ENCODE measurements around the gene SLC6A5. TPM values are rescaled to one million over a fixed set of nuclear protein-coding genes. Genes with fewer than 3 reads are reported as not detected.

The SLC6A5 gene
- total RNA-seq, 2 experiments from 2014 or later = not detected

DNA sequence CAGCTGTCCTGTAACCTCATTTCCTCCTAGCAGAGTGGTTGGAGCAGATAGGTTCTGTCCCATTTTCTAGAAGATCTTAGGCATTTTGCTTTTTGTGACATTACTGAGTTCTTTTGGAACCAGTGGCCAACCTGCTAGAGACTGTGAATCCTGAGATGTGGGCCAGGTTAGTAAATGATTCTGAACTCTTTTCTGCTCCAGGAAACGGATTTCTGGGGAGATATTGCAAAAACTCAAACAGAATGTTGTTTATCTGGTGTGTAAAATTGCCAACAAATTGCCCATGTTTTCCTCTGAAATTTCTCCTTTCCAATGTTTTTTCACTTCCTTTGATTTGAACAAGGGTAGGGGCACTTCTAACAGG lies 32.7 kb downstream of the SLC6A5 start:
- Mint-ChIP-seq H3K4me1 (ENCODE audit: low read depth) (no peaks in the 10 kb centered on the region), H3K9me3 (ENCODE audit: insufficient read depth) (no peaks in the 10 kb centered on the region), H3K27me3 (ENCODE audit: low read depth) (no peaks in the 10 kb centered on the region), H3K4me3 (no peak overlapping the region), H3K27ac (no peak overlapping the region), H3K36me3 (ENCODE audit: low read depth) (no peaks in the 10 kb centered on the region)
- CTCF ChIA-PET = no interaction called here
- POLR2A ChIA-PET = no interaction called here
- DNase-seq (no peak), ATAC-seq (no peak)

DNA sequence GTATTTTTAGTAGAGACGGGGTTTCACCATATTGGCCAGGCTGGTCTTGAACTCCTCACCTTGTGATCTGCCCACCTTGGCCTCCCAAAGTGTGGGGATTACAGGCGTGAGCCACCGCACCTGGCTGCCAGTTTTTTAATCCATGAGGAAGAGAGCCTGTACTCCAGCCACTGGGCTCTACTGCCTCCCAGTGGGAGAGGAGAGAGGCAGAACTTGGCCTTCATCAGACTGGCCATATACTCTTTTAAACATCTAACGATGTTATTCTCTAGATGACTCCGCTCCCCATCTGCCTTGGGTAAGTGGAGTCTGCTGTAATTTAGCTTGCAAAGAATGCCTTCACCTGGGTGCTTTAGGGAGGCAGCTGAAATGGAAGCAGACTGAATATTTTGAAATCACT lies 34.6 kb downstream of the SLC6A5 start:
- Mint-ChIP-seq H3K9me3 (ENCODE audit: insufficient read depth) (no peaks in the 10 kb centered on the region), H3K4me1 (ENCODE audit: low read depth) (no peaks in the 10 kb centered on the region), H3K36me3 (ENCODE audit: low read depth) (no peaks in the 10 kb centered on the region), H3K27me3 (ENCODE audit: low read depth) (no peaks in the 10 kb centered on the region), H3K27ac (no peak overlapping the region), H3K4me3 (no peak overlapping the region)
- DNase-seq = no peak
- POLR2A ChIA-PET = no interaction called here
- CTCF ChIA-PET = no interaction called here
- no peak for ATAC-seq

DNA sequence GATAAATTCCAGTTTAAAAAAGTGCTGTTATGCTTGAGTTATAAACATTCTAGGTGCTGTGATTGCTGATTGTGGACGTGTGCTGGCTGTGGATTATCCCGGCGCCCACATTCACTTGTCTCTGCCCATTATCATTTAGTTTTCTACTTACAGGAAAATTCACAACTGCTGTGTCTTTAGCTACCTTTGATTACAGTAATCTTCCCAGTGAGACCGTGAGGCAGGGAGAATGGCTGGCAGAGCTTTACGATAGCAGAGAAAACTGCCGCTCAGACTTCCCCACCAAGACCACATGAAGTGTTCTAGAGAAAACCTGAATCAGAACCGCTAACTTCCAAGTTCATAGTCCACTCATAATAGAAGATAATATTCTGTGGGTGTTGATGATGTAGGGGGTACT lies 35.4 kb downstream of the SLC6A5 start:
- POLR2A ChIA-PET = no interaction called here
- no peak overlapping the region for H3K27ac Mint-ChIP-seq
- no peaks in the 10 kb centered on the region for H3K9me3 Mint-ChIP-seq (ENCODE audit: insufficient read depth)
- H3K4me3 Mint-ChIP-seq = no peak overlapping the region
- DNase-seq (no peak), ATAC-seq (no peak)
- CTCF ChIA-PET = no interaction called here
- H3K36me3 Mint-ChIP-seq (ENCODE audit: low read depth) = no peaks in the 10 kb centered on the region
- no peaks in the 10 kb centered on the region for H3K27me3 Mint-ChIP-seq (ENCODE audit: low read depth)
- no peaks in the 10 kb centered on the region for H3K4me1 Mint-ChIP-seq (ENCODE audit: low read depth)

DNA sequence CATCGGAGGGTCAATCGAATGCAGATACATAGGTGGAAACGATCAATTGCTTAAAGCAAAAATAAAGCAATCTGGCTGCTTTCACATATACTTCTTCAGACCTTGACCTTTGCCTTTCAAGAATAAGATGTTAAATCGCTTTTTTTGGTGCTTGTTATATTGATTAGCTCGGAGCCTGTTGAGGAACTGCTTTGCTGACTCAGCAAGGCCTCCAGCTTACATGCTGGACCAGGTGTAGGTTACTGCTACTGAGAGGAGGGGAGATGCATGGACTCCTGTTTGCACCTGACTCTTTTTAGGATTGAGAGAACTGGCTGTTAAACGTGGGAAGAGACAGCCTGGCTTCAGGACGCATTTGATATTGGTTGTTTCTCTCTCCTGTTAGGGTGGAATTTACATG lies 38.7 kb downstream of the SLC6A5 start:
- Mint-ChIP-seq H3K9me3 (ENCODE audit: insufficient read depth) (no peaks in the 10 kb centered on the region), H3K36me3 (ENCODE audit: low read depth) (no peaks in the 10 kb centered on the region), H3K27me3 (ENCODE audit: low read depth) (peaks cover 10% of the 10 kb centered on the region), H3K4me1 (ENCODE audit: low read depth) (no peaks in the 10 kb centered on the region), H3K4me3 (no peak overlapping the region), H3K27ac (no peak overlapping the region)
- CTCF ChIA-PET = interaction anchor here (2.0 kb wide), 1 partner anchor 10 kb away, joined by 9 read pairs; no protein-coding TSS in a partner anchor
- POLR2A ChIA-PET = no interaction called here
- DNase-seq (no peak), ATAC-seq (no peak)

DNA sequence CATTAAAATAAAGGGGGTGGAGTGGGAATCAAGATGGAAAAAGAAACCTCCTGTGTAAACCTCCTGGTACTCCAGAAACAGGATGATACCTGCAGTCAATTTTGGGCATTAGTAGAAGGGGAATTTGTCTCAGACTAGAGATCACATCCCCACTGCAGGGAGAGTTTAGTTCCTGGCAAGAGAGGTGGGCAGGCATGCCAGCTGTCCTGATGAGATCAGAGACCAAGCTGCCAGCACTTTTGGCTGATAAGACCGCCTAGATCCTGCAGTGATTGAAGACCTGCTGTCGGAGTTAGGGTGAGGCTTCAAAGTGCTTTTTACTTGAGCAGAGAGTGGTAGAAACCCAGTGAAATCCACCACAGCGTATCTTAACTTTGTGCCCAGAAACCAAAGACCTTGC lies 40.3 kb downstream of the SLC6A5 start:
- Mint-ChIP-seq H3K4me3 (no peak overlapping the region), H3K9me3 (ENCODE audit: insufficient read depth) (no peaks in the 10 kb centered on the region), H3K27me3 (ENCODE audit: low read depth) (peaks cover 10% of the 10 kb centered on the region), H3K4me1 (ENCODE audit: low read depth) (no peaks in the 10 kb centered on the region), H3K27ac (no peak overlapping the region), H3K36me3 (ENCODE audit: low read depth) (no peaks in the 10 kb centered on the region)
- no peak for DNase-seq
- ChIA-PET POLR2A (no interaction called here), CTCF (interaction anchor here (2.0 kb wide), 1 partner anchor 8 kb away, joined by 9 read pairs; no protein-coding TSS in a partner anchor)
- no peak for ATAC-seq

DNA sequence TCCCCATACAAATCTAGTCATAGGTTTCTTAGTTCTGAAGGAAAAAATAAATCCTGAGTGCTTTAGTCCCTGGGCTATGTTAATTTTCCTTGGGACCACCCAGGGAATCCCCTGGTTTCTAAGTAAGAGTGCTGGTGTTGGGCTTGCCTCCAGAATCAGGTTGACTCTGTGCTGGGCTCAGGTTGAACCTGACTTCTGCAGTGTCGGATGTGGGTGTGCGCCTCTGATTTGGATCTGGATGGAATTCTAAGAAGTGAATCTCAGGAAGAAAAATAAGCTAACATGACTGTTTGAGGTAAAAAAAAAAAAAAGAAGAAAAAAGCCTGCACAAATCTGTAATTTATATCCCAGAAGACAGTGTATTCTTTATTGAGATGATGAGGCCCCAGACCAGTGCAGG lies 41.0 kb downstream of the SLC6A5 start:
- Mint-ChIP-seq H3K4me1 (ENCODE audit: low read depth) (no peaks in the 10 kb centered on the region), H3K36me3 (ENCODE audit: low read depth) (no peaks in the 10 kb centered on the region), H3K4me3 (no peak overlapping the region), H3K27me3 (ENCODE audit: low read depth) (peaks cover 10% of the 10 kb centered on the region), H3K27ac (no peak overlapping the region), H3K9me3 (ENCODE audit: insufficient read depth) (no peaks in the 10 kb centered on the region)
- no peak for ATAC-seq
- POLR2A ChIA-PET = no interaction called here
- CTCF ChIA-PET = no interaction called here
- no peak for DNase-seq

DNA sequence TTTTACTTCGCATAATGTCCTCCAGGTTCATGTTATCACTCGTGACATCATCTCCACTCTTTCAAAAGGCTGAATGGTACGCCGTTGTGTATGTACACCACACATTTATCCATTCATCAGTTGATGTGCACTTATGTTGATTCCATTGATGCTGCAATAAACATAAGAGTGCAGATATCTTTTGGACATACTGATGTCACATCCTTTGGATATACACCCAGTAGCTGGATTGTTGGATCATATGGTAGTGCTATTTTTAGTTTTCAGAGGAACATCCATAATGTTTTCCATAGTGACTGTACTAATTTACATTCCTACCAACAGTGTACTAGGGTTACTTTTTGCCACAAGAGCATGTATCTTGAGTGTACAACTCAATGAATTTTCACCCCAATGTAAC lies 45.0 kb downstream of the SLC6A5 start:
- POLR2A ChIA-PET = no interaction called here

DNA sequence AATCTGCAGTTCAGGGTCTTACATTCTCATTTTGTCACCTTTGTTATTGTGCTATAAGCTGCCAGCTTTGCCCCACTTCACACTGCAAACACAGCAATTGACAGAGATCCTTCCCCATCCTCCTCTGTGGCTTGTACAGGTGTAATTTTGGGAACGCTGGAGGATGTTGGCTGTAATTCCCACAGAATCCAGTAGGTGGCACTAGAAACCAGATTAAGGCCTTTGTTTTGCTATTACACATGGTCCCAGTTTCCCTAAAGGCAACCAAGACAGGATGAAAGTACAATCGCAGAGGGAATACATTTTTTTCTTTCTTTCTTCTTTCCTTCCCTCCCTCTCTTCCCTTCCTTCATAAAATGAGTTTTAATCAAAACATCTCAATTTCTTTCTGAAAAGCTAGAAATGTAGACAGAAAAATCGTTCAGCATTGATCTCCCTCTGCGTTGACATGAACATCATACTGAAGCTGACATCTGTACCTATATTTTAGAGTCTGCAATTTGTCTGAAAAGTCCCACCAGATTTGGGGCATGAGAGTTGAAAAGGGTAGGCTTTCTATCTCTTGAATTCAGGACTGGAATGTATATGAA lies 48.7 kb downstream of the SLC6A5 start:
- peak; percentile 51 for DNase-seq
- Mint-ChIP-seq H3K4me3 (no peak overlapping the region), H3K36me3 (ENCODE audit: low read depth) (no peaks in the 10 kb centered on the region), H3K9me3 (ENCODE audit: insufficient read depth) (no peaks in the 10 kb centered on the region), H3K27me3 (ENCODE audit: low read depth) (no peaks in the 10 kb centered on the region), H3K27ac (no peak overlapping the region), H3K4me1 (ENCODE audit: low read depth) (no peaks in the 10 kb centered on the region)
- no peak for ATAC-seq
- POLR2A ChIA-PET = no interaction called here
- CTCF ChIA-PET = interaction anchor here (0.6 to 3.7 kb wide), 11 partner anchors 9 to 1656 kb away, joined by 3 to 24 read pairs (median 3); no protein-coding TSS in a partner anchor

More for the DNA sequence above, 45.0 kb downstream of the SLC6A5 start:
- no peak for ATAC-seq
- Mint-ChIP-seq H3K36me3 (ENCODE audit: low read depth) (no peaks in the 10 kb centered on the region), H3K27ac (no peak overlapping the region), H3K4me3 (no peak overlapping the region), H3K27me3 (ENCODE audit: low read depth) (peaks cover 10% of the 10 kb centered on the region), H3K4me1 (ENCODE audit: low read depth) (no peaks in the 10 kb centered on the region), H3K9me3 (ENCODE audit: insufficient read depth) (no peaks in the 10 kb centered on the region)
- CTCF ChIA-PET = no interaction called here
- no peak for DNase-seq

DNA sequence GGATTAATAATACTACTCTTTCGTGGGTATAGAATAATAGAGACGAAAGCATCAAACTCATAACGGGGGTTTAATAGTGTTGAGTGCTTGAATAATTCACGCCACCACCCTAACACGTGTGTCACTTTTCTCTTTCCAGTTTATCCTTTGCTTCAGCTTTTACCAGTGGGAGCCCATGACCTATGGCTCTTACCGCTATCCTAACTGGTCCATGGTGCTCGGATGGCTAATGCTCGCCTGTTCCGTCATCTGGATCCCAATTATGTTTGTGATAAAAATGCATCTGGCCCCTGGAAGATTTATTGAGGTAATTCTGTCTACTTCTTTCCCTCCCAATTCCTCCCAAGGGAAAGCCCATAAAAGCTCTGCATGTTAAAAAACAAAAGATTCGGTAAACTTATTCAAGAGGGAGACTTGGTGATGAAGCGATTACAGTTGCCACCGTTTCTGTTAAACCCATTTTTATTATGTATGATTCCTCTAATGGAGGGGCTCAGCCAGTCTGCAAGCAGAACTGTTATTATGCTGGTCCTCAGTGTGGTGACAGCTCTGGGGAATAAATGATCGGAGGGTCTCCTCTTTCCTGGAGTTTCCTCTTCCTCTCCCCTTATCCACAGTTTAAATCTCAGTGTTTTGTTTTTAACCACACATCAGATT lies 52.9 kb downstream of the SLC6A5 start:
- CTCF ChIA-PET = interaction anchor here (0.7 to 1.3 kb wide), 2 partner anchors 10 to 20 kb away, joined by 4 to 5 read pairs; no protein-coding TSS in a partner anchor
- Mint-ChIP-seq H3K27ac (no peak overlapping the region), H3K36me3 (ENCODE audit: low read depth) (no peaks in the 10 kb centered on the region), H3K4me3 (no peak overlapping the region), H3K4me1 (ENCODE audit: low read depth) (no peaks in the 10 kb centered on the region), H3K9me3 (ENCODE audit: insufficient read depth) (no peaks in the 10 kb centered on the region), H3K27me3 (ENCODE audit: low read depth) (peaks cover 3% of the 10 kb centered on the region)
- POLR2A ChIA-PET = no interaction called here
- DNase-seq (no peak), ATAC-seq (no peak)

DNA sequence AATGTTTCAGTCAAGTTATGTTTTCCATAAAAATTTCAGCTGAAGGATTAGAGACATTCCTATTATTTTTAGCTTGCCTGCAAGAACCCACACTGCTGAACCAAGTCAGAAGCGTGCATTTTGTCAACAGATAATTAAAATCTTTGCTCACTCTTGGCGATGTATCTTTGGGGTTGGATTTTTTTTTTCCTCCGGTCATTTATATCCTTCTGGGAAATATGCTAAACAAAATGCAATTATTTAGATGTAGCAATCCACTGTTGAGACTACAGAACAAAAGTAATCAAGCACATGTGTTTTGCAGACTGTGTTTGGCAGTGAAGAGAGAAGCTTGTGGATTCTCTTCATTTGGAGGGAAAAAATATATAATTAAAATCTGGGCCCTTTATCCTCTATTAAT lies 54.6 kb downstream of the SLC6A5 start:
- no peak overlapping the region for H3K4me3 Mint-ChIP-seq
- DNase-seq (no peak), ATAC-seq (no peak)
- no peaks in the 10 kb centered on the region for H3K4me1 Mint-ChIP-seq (ENCODE audit: low read depth)
- H3K27ac Mint-ChIP-seq = no peak overlapping the region
- CTCF ChIA-PET = no interaction called here
- peaks cover 5% of the 10 kb centered on the region for H3K27me3 Mint-ChIP-seq (ENCODE audit: low read depth)
- no peaks in the 10 kb centered on the region for H3K36me3 Mint-ChIP-seq (ENCODE audit: low read depth)
- POLR2A ChIA-PET = no interaction called here
- H3K9me3 Mint-ChIP-seq (ENCODE audit: insufficient read depth) = no peaks in the 10 kb centered on the region

DNA sequence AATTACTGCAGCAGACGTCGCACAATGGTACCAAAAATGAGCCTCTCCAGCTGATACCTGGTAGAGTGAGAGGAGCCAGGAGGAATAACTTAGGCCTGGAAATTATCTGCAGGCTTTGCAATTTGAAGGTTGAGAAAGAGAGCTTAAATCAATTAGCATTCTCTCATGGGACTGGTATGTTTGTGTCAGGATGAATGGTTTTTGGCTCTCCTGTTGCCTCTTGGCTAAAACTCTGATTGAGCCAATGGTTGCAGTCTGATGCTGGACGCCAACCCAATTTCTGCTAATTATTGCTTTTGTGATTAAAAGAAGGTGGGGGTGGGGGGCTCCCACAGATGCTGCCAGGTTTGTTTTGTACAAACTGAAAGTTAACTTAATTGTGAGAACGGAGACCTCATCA lies 57.5 kb downstream of the SLC6A5 start:
- no peak for ATAC-seq
- CTCF ChIA-PET = interaction anchor here (1.6 kb wide), 1 partner anchor 9 kb away, joined by 4 read pairs; no protein-coding TSS in a partner anchor
- Mint-ChIP-seq H3K4me3 (no peak overlapping the region), H3K27ac (no peak overlapping the region), H3K4me1 (ENCODE audit: low read depth) (no peaks in the 10 kb centered on the region), H3K27me3 (ENCODE audit: low read depth) (peaks cover 5% of the 10 kb centered on the region), H3K9me3 (ENCODE audit: insufficient read depth) (no peaks in the 10 kb centered on the region), H3K36me3 (ENCODE audit: low read depth) (no peaks in the 10 kb centered on the region)
- POLR2A ChIA-PET = no interaction called here
- DNase-seq = no peak

DNA sequence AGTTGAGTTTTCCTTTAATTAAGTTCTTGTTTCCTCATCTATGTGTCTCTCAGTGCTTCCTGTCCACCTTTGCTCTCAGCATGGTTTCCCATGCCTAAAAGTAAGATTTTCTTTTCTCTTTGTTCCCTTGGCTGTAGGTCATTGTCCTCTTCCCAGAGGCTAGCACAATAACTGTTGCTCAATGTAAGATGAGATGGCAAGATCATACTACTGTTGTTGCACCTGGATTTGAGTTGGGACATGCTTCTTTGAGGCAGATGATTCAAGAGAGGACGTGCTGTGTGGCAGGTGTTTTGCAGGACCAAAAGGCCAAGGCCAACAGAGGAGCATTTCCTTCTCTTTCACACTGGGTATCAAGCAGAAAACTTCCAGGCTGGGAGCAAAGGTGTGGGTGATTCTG lies 58.7 kb downstream of the SLC6A5 start:
- DNase-seq = no peak
- ChIA-PET POLR2A (no interaction called here), CTCF (no interaction called here)
- no peaks in the 10 kb centered on the region for H3K9me3 Mint-ChIP-seq (ENCODE audit: insufficient read depth)
- H3K4me1 Mint-ChIP-seq (ENCODE audit: low read depth) = no peaks in the 10 kb centered on the region
- no peak for ATAC-seq
- no peaks in the 10 kb centered on the region for H3K36me3 Mint-ChIP-seq (ENCODE audit: low read depth)
- H3K27me3 Mint-ChIP-seq (ENCODE audit: low read depth) = peaks cover 5% of the 10 kb centered on the region
- no peak overlapping the region for H3K4me3 Mint-ChIP-seq
- H3K27ac Mint-ChIP-seq = no peak overlapping the region

DNA sequence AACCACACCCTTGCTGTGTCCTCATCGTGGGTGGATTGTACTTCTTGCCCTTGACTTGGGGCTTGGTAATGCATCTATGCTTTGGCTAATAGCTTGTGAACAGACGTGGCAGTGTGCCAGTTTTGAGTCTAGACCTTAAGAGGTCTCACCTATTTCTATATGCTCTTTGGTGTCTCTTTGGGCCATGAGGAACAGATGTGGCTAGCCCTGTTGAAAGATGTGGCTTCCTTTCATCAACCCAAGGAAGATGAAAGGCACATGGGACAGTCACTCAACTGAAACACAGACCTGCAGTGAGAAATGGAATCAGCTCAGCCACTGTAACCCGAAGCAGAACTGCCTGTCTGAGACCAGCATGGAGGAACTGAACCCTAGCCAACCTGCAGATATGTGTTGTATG lies 62.0 kb downstream of the SLC6A5 start:
- Mint-ChIP-seq H3K4me1 (ENCODE audit: low read depth) (no peaks in the 10 kb centered on the region), H3K36me3 (ENCODE audit: low read depth) (no peaks in the 10 kb centered on the region), H3K27me3 (ENCODE audit: low read depth) (peaks cover 14% of the 10 kb centered on the region), H3K27ac (no peak overlapping the region), H3K4me3 (no peak overlapping the region), H3K9me3 (ENCODE audit: insufficient read depth) (no peaks in the 10 kb centered on the region)
- DNase-seq (no peak), ATAC-seq (no peak)
- POLR2A ChIA-PET = no interaction called here
- CTCF ChIA-PET = no interaction called here

All from activated CD8-positive, alpha-beta T cell treated with anti-CD3 and anti-CD28 coated beads, Interleukin-2, amount 10 ng/mL, durations not matched to agents 7 days and 5 days (primary cell).